Tibial nerve (tissue), 4 donors: ENCODE measurements around the gene TNFRSF19.

Experiments used
- EP300 ChIP-seq, 2 donors: sonication (generic); formaldehyde crosslinking; IDR thresholded peaks; one replicate each; pipeline ENCODE4 v1.6.1; 2017; ENCODE audit warnings: antibody characterized with exemption in 2 of 2, mild to moderate bottlenecking in 1 of 2
- POLR2A ChIP-seq, 2 donors: fragments of 450-650 bp; IDR thresholded peaks; one replicate each; pipeline ENCODE4 v1.6.1; 2017; ENCODE audit warnings: antibody characterized with exemption in 2 of 2, mild to moderate bottlenecking in 2 of 2, moderate library complexity in 2 of 2
- TF ChIP-seq, protein P1 (sequence below), 5 experiments: fragments of 200-600 bp in 3 of 5; fragments of 450-650 bp in 2 of 5; sonication (generic) in 3 of 5; IDR thresholded peaks; one replicate each; pipeline ENCODE4 v1.5.1; 2016 to 2019; ENCODE audit warnings: antibody characterized with exemption in 5 of 5, mild to moderate bottlenecking in 3 of 5, moderate library complexity in 2 of 5

DNA sequence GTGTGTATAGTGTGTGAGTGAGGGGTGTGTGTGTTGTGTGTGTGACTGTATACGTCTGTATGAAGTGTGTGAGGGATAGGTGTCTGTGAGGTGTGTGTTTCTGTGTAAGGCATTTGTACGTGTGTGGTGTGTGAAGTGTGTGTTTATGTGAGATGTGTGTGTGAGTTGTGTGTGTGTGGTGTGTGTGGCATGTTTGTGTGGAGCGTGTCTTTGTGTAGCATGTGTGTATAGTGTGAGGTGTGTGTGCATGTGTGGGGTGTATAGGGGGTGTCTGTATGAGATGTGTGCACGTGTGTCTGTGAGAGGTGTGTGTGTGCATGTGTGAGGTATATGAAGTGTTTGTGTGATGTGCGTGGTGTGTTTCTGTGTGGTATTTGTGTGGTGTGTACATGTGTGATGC, 13.2 kb upstream of the TNFRSF19 start:
- TF ChIP-seq, protein P1, sequence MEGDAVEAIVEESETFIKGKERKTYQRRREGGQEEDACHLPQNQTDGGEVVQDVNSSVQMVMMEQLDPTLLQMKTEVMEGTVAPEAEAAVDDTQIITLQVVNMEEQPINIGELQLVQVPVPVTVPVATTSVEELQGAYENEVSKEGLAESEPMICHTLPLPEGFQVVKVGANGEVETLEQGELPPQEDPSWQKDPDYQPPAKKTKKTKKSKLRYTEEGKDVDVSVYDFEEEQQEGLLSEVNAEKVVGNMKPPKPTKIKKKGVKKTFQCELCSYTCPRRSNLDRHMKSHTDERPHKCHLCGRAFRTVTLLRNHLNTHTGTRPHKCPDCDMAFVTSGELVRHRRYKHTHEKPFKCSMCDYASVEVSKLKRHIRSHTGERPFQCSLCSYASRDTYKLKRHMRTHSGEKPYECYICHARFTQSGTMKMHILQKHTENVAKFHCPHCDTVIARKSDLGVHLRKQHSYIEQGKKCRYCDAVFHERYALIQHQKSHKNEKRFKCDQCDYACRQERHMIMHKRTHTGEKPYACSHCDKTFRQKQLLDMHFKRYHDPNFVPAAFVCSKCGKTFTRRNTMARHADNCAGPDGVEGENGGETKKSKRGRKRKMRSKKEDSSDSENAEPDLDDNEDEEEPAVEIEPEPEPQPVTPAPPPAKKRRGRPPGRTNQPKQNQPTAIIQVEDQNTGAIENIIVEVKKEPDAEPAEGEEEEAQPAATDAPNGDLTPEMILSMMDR (IDR thresholded peaks at IDR 0.05): no peak
- no peak for TF ChIP-seq POLR2A (IDR thresholded peaks at IDR 0.05)
- TF ChIP-seq EP300 (IDR thresholded peaks at IDR 0.05): no peak
